T-helper 17 cell (primary cell): ENCODE measurements around the gene SUPT7L. TPM values are rescaled to one million over a fixed set of nuclear protein-coding genes. Genes with fewer than 3 reads are reported as not detected.
"Not testable (repeated sequence)": the region's sequence is repeated elsewhere in the genome, so short reads cannot be mapped to it uniquely, and the experiment has no call there.

Experiments used
- ATAC-seq: fragments of 150-1000 bp; cut with Tn5 transposase; 2 replicates; pipeline ENCODE4 v1.10.0; 2021; ENCODE audit warnings: mild to moderate bottlenecking, moderate library complexity
- DNase-seq, 3 donors: peaks; one replicate each; pipeline versions ENCODE4 v3.0.0 to v3.0.0-alpha.2; 2020 to 2021
- H3K9me3 ChIP-seq: one replicate; pipeline ENCODE4 v1.7.0; 2013; ENCODE audit warnings: low read length, mild to moderate bottlenecking; ENCODE audit not compliant: control insufficient read depth, poor library complexity, severe bottlenecking
- H3K27ac Mint-ChIP-seq: one replicate; pipeline ENCODE4 v1.8.0; 2022; ENCODE audit warnings: mild to moderate bottlenecking, moderate library complexity, mixed read lengths
- H3K27me3 Mint-ChIP-seq: one replicate; pipeline ENCODE4 v1.8.0; 2022; ENCODE audit warnings: mixed read lengths
- H3K36me3 Mint-ChIP-seq: one replicate; pipeline ENCODE4 v1.8.0; 2022; ENCODE audit warnings: low read depth, mixed read lengths
- H3K4me1 Mint-ChIP-seq: one replicate; pipeline ENCODE4 v1.8.0; 2022; ENCODE audit warnings: mild to moderate bottlenecking, mixed read lengths
- H3K4me3 Mint-ChIP-seq: one replicate; pipeline ENCODE4 v1.8.0; 2022; ENCODE audit warnings: mild to moderate bottlenecking, moderate library complexity, mixed read lengths
- total RNA-seq, 4 donors: library from RNA in 2 of 4; stranded (reverse) in 2 of 4; gene quantifications; one replicate each; pipeline ENCODE4 v1.2.3 and lab custom pipeline; 2022 to 2026

SUPT7L gene
- total RNA-seq, 2 donors from 2014 or later = 48.8 to 51.1 TPM

GRCh38 chr2:27647289-27647688, 16.1 kb downstream of the SUPT7L start:
- ATAC-seq (no peak), DNase-seq (no peak)
- peaks cover 9% of the 10 kb centered on the region for H3K4me1 Mint-ChIP-seq
- H3K27me3 Mint-ChIP-seq = no peaks in the 10 kb centered on the region
- H3K4me3 Mint-ChIP-seq = no peak overlapping the region
- H3K36me3 Mint-ChIP-seq = peaks cover 6% of the 10 kb centered on the region
- no peaks in the 10 kb centered on the region for H3K9me3 ChIP-seq
- peak overlapping the region; percentile 32 for H3K27ac Mint-ChIP-seq

GRCh38 chr2:27645197-27645596, 18.2 kb downstream of the SUPT7L start:
- Mint-ChIP-seq H3K4me3 (no peak overlapping the region), H3K27me3 (no peaks in the 10 kb centered on the region), H3K27ac (no peak overlapping the region), H3K4me1 (peaks cover 9% of the 10 kb centered on the region), H3K36me3 (peaks cover 9% of the 10 kb centered on the region)
- ATAC-seq = no peak
- no peaks in the 10 kb centered on the region for H3K9me3 ChIP-seq
- DNase-seq = no peak

GRCh38 chr2:27640722-27641245, 22.6 kb downstream of the SUPT7L start:
- H3K27ac Mint-ChIP-seq = no peak overlapping the region
- ATAC-seq = no peak
- H3K36me3 Mint-ChIP-seq = peaks cover 9% of the 10 kb centered on the region

GRCh38 chr2:27638709-27639108, 24.7 kb downstream of the SUPT7L start:
- no peak for DNase-seq
- H3K36me3 Mint-ChIP-seq = peaks cover 22% of the 10 kb centered on the region
- H3K4me1 Mint-ChIP-seq = peaks cover 16% of the 10 kb centered on the region
- no peak overlapping the region for H3K4me3 Mint-ChIP-seq
- no peak for ATAC-seq
- no peaks in the 10 kb centered on the region for H3K27me3 Mint-ChIP-seq
- H3K9me3 ChIP-seq = no peaks in the 10 kb centered on the region
- peak overlapping the region; percentile 32 for H3K27ac Mint-ChIP-seq

More at GRCh38 chr2:27640722-27641245, 22.6 kb downstream of the SUPT7L start:
- no peak for DNase-seq
- H3K9me3 ChIP-seq = no peaks in the 10 kb centered on the region
- no peaks in the 10 kb centered on the region for H3K27me3 Mint-ChIP-seq
- peaks cover 8% of the 10 kb centered on the region for H3K4me1 Mint-ChIP-seq
- H3K4me3 Mint-ChIP-seq = peak overlapping the region; percentile 41

- Mint-ChIP-seq H3K27me3 (no peaks in the 10 kb centered on the region), H3K27ac (peak overlapping the region; percentile 32), H3K36me3 (peaks cover 22% of the 10 kb centered on the region), H3K4me1 (peaks cover 16% of the 10 kb centered on the region), H3K4me3 (no peak overlapping the region)
- DNase-seq = no peak
- peak; percentile 40 for ATAC-seq
- H3K9me3 ChIP-seq = no peaks in the 10 kb centered on the region
These were observed 25.3 kb downstream of the SUPT7L start for GRCh38 chr2:27638037-27638637.

- no peak overlapping the region for H3K4me3 Mint-ChIP-seq
- no peak overlapping the region for H3K27ac Mint-ChIP-seq
- DNase-seq (no peak), ATAC-seq (no peak)
- peaks cover 24% of the 10 kb centered on the region for H3K36me3 Mint-ChIP-seq
- peaks cover 18% of the 10 kb centered on the region for H3K4me1 Mint-ChIP-seq
- no peaks in the 10 kb centered on the region for H3K27me3 Mint-ChIP-seq
- H3K9me3 ChIP-seq = no peaks in the 10 kb centered on the region
These were observed 26.6 kb downstream of the SUPT7L start for GRCh38 chr2:27636766-27637165.

GRCh38 chr2:27634291-27634690, 29.1 kb downstream of the SUPT7L start:
- no peaks in the 10 kb centered on the region for H3K27me3 Mint-ChIP-seq
- H3K36me3 Mint-ChIP-seq = peaks cover 22% of the 10 kb centered on the region
- peaks cover 24% of the 10 kb centered on the region for H3K4me1 Mint-ChIP-seq
- no peak overlapping the region for H3K4me3 Mint-ChIP-seq
- H3K27ac Mint-ChIP-seq = peak overlapping the region; percentile 53
- no peaks in the 10 kb centered on the region for H3K9me3 ChIP-seq
- ATAC-seq = no peak
- DNase-seq = no peak

- H3K4me3 Mint-ChIP-seq, ATAC-seq, H3K27ac Mint-ChIP-seq, H3K27me3 Mint-ChIP-seq, DNase-seq, H3K9me3 ChIP-seq: not testable (repeated sequence)
- Mint-ChIP-seq H3K4me1 (peaks cover 24% of the 10 kb centered on the region), H3K36me3 (peaks cover 11% of the 10 kb centered on the region)
These were observed 33.2 kb downstream of the SUPT7L start for GRCh38 chr2:27630257-27630656.

- ATAC-seq (peak; percentile 99), DNase-seq (peak; percentile 85 to 92 (median 85))
- H3K9me3 ChIP-seq = no peaks in the 10 kb centered on the region
- Mint-ChIP-seq H3K4me1 (peaks cover 19% of the 10 kb centered on the region), H3K36me3 (peaks cover 5% of the 10 kb centered on the region), H3K4me3 (no peak within 1 kb of the TSS), H3K27me3 (no peaks in the 10 kb centered on the region), H3K27ac (no peak within 1 kb of the TSS)
These were observed 34.4 kb downstream of the SUPT7L start, which contains the start of the genes CCDC121 and GPN1 for GRCh38 chr2:27628767-27629709. TSS of gene CCDC121 (minus strand) at chr2:27629012. CDS start at chr2:27627799, 1,213 bp downstream. TSS of gene GPN1 (plus strand) at chr2:27629050. CDS start at chr2:27629059, 9 bp downstream.

GRCh38 chr2:27627963-27628766, 35.2 kb downstream of the SUPT7L start:
- DNase-seq (no peak), ATAC-seq (peak; percentile 27)
- H3K27me3 Mint-ChIP-seq = no peaks in the 10 kb centered on the region
- H3K36me3 Mint-ChIP-seq = peaks cover 2% of the 10 kb centered on the region
- H3K9me3 ChIP-seq = no peaks in the 10 kb centered on the region
- H3K4me3 Mint-ChIP-seq = no peak overlapping the region
- peaks cover 17% of the 10 kb centered on the region for H3K4me1 Mint-ChIP-seq
- no peak overlapping the region for H3K27ac Mint-ChIP-seq

- H3K27ac Mint-ChIP-seq, H3K36me3 Mint-ChIP-seq, H3K27me3 Mint-ChIP-seq, H3K4me3 Mint-ChIP-seq, H3K9me3 ChIP-seq, DNase-seq, ATAC-seq: not testable (repeated sequence)
- H3K4me1 Mint-ChIP-seq = peaks cover 14% of the 10 kb centered on the region
These were observed 36.5 kb downstream of the SUPT7L start for GRCh38 chr2:27626921-27627320.

- not testable (repeated sequence) for DNase-seq
These were observed 37.1 kb downstream of the SUPT7L start for GRCh38 chr2:27626323-27626722.

More at GRCh38 chr2:27626323-27626722, 37.1 kb downstream of the SUPT7L start:
- not testable (repeated sequence) for ATAC-seq, H3K27ac Mint-ChIP-seq, H3K27me3 Mint-ChIP-seq, H3K4me3 Mint-ChIP-seq, H3K9me3 ChIP-seq, H3K36me3 Mint-ChIP-seq
- H3K4me1 Mint-ChIP-seq = peaks cover 13% of the 10 kb centered on the region
